Suprapubic skin (tissue), 4 donors: ENCODE results near the gene AUTS2. TPM values are rescaled to one million over a fixed set of nuclear protein-coding genes. Genes with fewer than 3 reads are reported as not detected.

Source experiments
- DNase-seq, 2 donors: peaks; one replicate each; pipeline ENCODE4 v3.0.0-alpha.2; 2019; ENCODE audit warnings: low spot score in 2 of 2
- H3K27ac ChIP-seq: fragments of 200-600 bp; sonication (generic); one replicate; pipeline ENCODE4 v1.5.1; 2019
- H3K27me3 ChIP-seq: fragments of 200-600 bp; sonication (generic); one replicate; pipeline ENCODE4 v1.5.1; 2019
- H3K36me3 ChIP-seq: fragments of 200-600 bp; sonication (generic); one replicate; pipeline ENCODE4 v1.5.1; 2019
- H3K4me1 ChIP-seq: fragments of 200-600 bp; sonication (generic); one replicate; pipeline ENCODE4 v1.5.1; 2019
- H3K4me3 ChIP-seq: fragments of 200-600 bp; sonication (generic); one replicate; pipeline ENCODE4 v1.5.1; 2019; ENCODE audit warnings: mild to moderate bottlenecking
- H3K9me3 ChIP-seq: fragments of 200-600 bp; sonication (generic); one replicate; pipeline ENCODE4 v1.5.1; 2019
- CTCF ChIP-seq, 2 donors: fragments of 200-600 bp in 1 of 2; fragments of 450-650 bp in 1 of 2; sonication (generic) in 1 of 2; IDR thresholded peaks; one replicate each; pipeline ENCODE4 v1.5.1; 2016 to 2019; ENCODE audit warnings: antibody characterized with exemption in 2 of 2, mild to moderate bottlenecking in 1 of 2, moderate library complexity in 1 of 2
- EP300 ChIP-seq: sonication (generic); formaldehyde crosslinking; IDR thresholded peaks from one replicate; pipeline ENCODE4 v1.6.1; 2017; ENCODE audit warnings: antibody characterized with exemption
- POLR2A ChIP-seq, 2 donors: fragments of 450-650 bp; IDR thresholded peaks; one replicate each; pipeline ENCODE4 v1.6.1; 2017; ENCODE audit warnings: antibody characterized with exemption in 2 of 2, mild to moderate bottlenecking in 2 of 2, moderate library complexity in 2 of 2
- POLR2AphosphoS5 ChIP-seq, 3 donors: sonication (generic); formaldehyde crosslinking; IDR thresholded peaks; one replicate each; pipeline ENCODE4 v1.6.1; 2017; ENCODE audit warnings: antibody characterized with exemption in 3 of 3
- WGBS: methylation state at CpG from one replicate; pipeline ENCODE4 v1.1.5; 2018; 5-methylcytosine and 5-hydroxymethylcytosine counted together
- total RNA-seq, 4 donors: library from RNA; depleted of rRNA; stranded (reverse); fragments of >200 nt; gene quantifications; one replicate each; pipeline ENCODE4 v1.1.0, GENCODE V29; 2016

Gene AUTS2
- total RNA-seq, 4 donors from 2014 or later: 31.0 to 102 (median 56.4) TPM

- no peak overlapping the region for H3K27ac ChIP-seq
- WGBS: 70% methylated on average over 4 of the region's 4 CpGs
- no peaks in the 10 kb centered on the region for H3K36me3 ChIP-seq
- H3K4me1 ChIP-seq: peaks cover 5% of the 10 kb centered on the region
- no peak for TF ChIP-seq CTCF (IDR thresholded peaks at IDR 0.05)
- TF ChIP-seq POLR2A (IDR thresholded peaks at IDR 0.05): no peak
- no peak for TF ChIP-seq EP300
- TF ChIP-seq POLR2AphosphoS5 (IDR thresholded peaks at IDR 0.05): no peak
- DNase-seq: no peak
- H3K4me3 ChIP-seq: no peak overlapping the region
- no peaks in the 10 kb centered on the region for H3K27me3 ChIP-seq
- H3K9me3 ChIP-seq: no peaks in the 10 kb centered on the region
Measured at GRCh38 chr7:70387217-70387616, 788.9 kb downstream of the AUTS2 start.

GRCh38 chr7:70389531-70390151, 791.4 kb downstream of the AUTS2 start:
- no peak overlapping the region for H3K27ac ChIP-seq
- 83% methylated on average over 4 of the region's 4 CpGs for WGBS
- no peak overlapping the region for H3K4me3 ChIP-seq
- H3K4me1 ChIP-seq: peaks cover 13% of the 10 kb centered on the region
- no peaks in the 10 kb centered on the region for H3K36me3 ChIP-seq
- H3K9me3 ChIP-seq: no peaks in the 10 kb centered on the region
- H3K27me3 ChIP-seq: no peaks in the 10 kb centered on the region
- TF ChIP-seq EP300 (no peak), CTCF (IDR thresholded peaks at IDR 0.05) (no peak), POLR2A (IDR thresholded peaks at IDR 0.05) (no peak), POLR2AphosphoS5 (IDR thresholded peaks at IDR 0.05) (no peak)
- no peak for DNase-seq

GRCh38 chr7:70390251-70390650, 792.0 kb downstream of the AUTS2 start:
- Histone ChIP-seq H3K27ac (no peak overlapping the region), H3K4me1 (peaks cover 13% of the 10 kb centered on the region), H3K36me3 (no peaks in the 10 kb centered on the region), H3K4me3 (no peak overlapping the region), H3K27me3 (no peaks in the 10 kb centered on the region), H3K9me3 (no peaks in the 10 kb centered on the region)
- DNase-seq: no peak
- WGBS: 95% methylated on average over 1 of the region's 1 CpG
- TF ChIP-seq POLR2AphosphoS5 (IDR thresholded peaks at IDR 0.05) (no peak), POLR2A (IDR thresholded peaks at IDR 0.05) (no peak), CTCF (IDR thresholded peaks at IDR 0.05) (no peak), EP300 (no peak)

- TF ChIP-seq CTCF (IDR thresholded peaks at IDR 0.05) (no peak), EP300 (no peak), POLR2AphosphoS5 (IDR thresholded peaks at IDR 0.05) (no peak), POLR2A (IDR thresholded peaks at IDR 0.05) (no peak)
- Histone ChIP-seq H3K9me3 (no peaks in the 10 kb centered on the region), H3K27me3 (no peaks in the 10 kb centered on the region), H3K36me3 (no peaks in the 10 kb centered on the region), H3K4me3 (no peak overlapping the region), H3K4me1 (peaks cover 13% of the 10 kb centered on the region), H3K27ac (peak overlapping the region; percentile 41)
- WGBS: 76% methylated on average over 5 of the region's 5 CpGs
- no peak for DNase-seq
Measured at GRCh38 chr7:70392256-70392876, 794.1 kb downstream of the AUTS2 start.

GRCh38 chr7:70392877-70393435, 794.7 kb downstream of the AUTS2 start:
- no peaks in the 10 kb centered on the region for H3K9me3 ChIP-seq
- peaks cover 13% of the 10 kb centered on the region for H3K4me1 ChIP-seq
- WGBS: 91% methylated on average over 7 of the region's 7 CpGs
- DNase-seq: no peak
- no peak overlapping the region for H3K4me3 ChIP-seq
- no peaks in the 10 kb centered on the region for H3K27me3 ChIP-seq
- TF ChIP-seq CTCF (IDR thresholded peaks at IDR 0.05) (no peak), POLR2A (IDR thresholded peaks at IDR 0.05) (no peak), POLR2AphosphoS5 (IDR thresholded peaks at IDR 0.05) (no peak), EP300 (no peak)
- H3K36me3 ChIP-seq: no peaks in the 10 kb centered on the region
- peak overlapping the region; percentile 41 for H3K27ac ChIP-seq
